Muscle layer of colon (tissue), 2 donors: Measurements from ENCODE around the gene TMA7.

ENCODE experiments used
- H3K27ac ChIP-seq: one replicate; pipeline ENCODE4 v1.7.0; 2013; ENCODE audit warnings: low read depth, mild to moderate bottlenecking, low read length, moderate library complexity
- H3K27me3 ChIP-seq, 2 donors: one replicate each; pipeline ENCODE4 v1.7.0; 2013; ENCODE audit warnings: low read length in 2 of 2, mild to moderate bottlenecking in 2 of 2; ENCODE audit not compliant: insufficient read depth in 2 of 2, control insufficient read depth in 1 of 2
- H3K36me3 ChIP-seq: one replicate; pipeline ENCODE4 v1.7.0; 2013; ENCODE audit warnings: mild to moderate bottlenecking, low read length; ENCODE audit not compliant: insufficient read depth
- H3K4me1 ChIP-seq: one replicate; pipeline ENCODE4 v1.7.0; 2013; ENCODE audit warnings: mild to moderate bottlenecking, low read length; ENCODE audit not compliant: insufficient read depth
- H3K4me3 ChIP-seq, 2 donors: one replicate each; pipeline ENCODE4 v1.7.0; 2013; ENCODE audit warnings: low read length in 2 of 2, low read depth in 1 of 2, mild to moderate bottlenecking in 1 of 2, moderate library complexity in 1 of 2
- H3K9ac ChIP-seq: one replicate; pipeline ENCODE4 v1.7.0; 2013; ENCODE audit warnings: low read length
- H3K9me3 ChIP-seq: one replicate; pipeline ENCODE4 v1.7.0; 2013; ENCODE audit warnings: mild to moderate bottlenecking, low read length
- donor health status: abdominal sarcoma.
- donor health status: Adenocarcinoma of cecum.

TMA7 gene

GRCh38 chr3:48426944-48427629, 13.0 kb upstream of the TMA7 start:
- Histone ChIP-seq H3K36me3 (peaks cover 14% of the 10 kb centered on the region), H3K27ac (peak overlapping the region; percentile 89), H3K9ac (peak overlapping the region; percentile 63), H3K27me3 (no peaks in the 10 kb centered on the region), H3K4me3 (peak overlapping the region; percentile 28 to 63), H3K9me3 (no peaks in the 10 kb centered on the region), H3K4me1 (peaks cover 62% of the 10 kb centered on the region)

DNA sequence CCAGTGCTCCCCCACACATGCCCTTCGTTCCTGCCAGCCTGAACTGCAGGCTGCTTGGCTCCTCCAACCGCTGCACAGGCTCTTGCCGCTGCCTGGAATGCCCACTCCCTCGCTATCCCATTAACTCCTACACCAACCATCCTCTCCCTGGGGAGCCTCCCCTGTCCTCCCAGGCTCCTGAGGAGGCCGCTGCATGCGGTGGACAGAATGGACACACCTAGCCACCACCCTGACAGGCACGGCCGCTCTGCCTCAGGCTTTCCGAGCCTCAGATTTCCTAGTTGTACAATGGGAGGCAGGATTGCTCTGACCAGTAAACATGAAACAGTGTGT, 12.5 kb upstream of the TMA7 start:
- Histone ChIP-seq H3K36me3 (peaks cover 14% of the 10 kb centered on the region), H3K4me3 (peak overlapping the region; percentile 28 to 63), H3K4me1 (peaks cover 62% of the 10 kb centered on the region), H3K27me3 (no peaks in the 10 kb centered on the region), H3K27ac (peak overlapping the region; percentile 89), H3K9me3 (no peaks in the 10 kb centered on the region), H3K9ac (peak overlapping the region; percentile 63)

DNA sequence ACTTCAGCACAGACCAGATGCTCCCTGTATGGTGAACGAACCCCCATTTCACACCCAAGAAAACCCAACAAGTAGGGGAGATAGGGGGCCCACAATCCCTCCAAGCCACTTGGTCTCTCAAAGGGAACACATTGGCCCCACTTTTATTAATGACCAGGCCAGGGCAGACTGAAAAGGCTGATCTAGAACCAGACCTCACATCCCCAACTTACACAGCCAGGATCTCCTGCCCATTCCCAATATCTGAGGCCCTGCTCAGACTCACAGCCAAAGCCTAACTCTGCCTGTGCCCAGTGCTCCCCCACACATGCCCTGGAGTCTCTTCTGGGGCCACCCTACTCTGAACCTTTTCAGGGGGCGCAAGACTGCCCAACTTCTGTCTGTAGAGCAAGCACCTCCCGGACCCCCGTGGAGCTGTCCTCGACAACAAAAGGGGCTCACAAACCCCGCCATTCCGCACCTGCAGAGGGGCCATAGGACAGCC, 11.9 kb upstream of the TMA7 start:
- H3K27me3 ChIP-seq, result no peaks in the 10 kb centered on the region
- H3K4me1 ChIP-seq, result peaks cover 58% of the 10 kb centered on the region
- peak overlapping the region; percentile 63 to 66 for H3K4me3 ChIP-seq
- peak overlapping the region; percentile 89 for H3K27ac ChIP-seq
- no peaks in the 10 kb centered on the region for H3K9me3 ChIP-seq
- peaks cover 10% of the 10 kb centered on the region for H3K36me3 ChIP-seq
- H3K9ac ChIP-seq, result peak overlapping the region; percentile 63

DNA sequence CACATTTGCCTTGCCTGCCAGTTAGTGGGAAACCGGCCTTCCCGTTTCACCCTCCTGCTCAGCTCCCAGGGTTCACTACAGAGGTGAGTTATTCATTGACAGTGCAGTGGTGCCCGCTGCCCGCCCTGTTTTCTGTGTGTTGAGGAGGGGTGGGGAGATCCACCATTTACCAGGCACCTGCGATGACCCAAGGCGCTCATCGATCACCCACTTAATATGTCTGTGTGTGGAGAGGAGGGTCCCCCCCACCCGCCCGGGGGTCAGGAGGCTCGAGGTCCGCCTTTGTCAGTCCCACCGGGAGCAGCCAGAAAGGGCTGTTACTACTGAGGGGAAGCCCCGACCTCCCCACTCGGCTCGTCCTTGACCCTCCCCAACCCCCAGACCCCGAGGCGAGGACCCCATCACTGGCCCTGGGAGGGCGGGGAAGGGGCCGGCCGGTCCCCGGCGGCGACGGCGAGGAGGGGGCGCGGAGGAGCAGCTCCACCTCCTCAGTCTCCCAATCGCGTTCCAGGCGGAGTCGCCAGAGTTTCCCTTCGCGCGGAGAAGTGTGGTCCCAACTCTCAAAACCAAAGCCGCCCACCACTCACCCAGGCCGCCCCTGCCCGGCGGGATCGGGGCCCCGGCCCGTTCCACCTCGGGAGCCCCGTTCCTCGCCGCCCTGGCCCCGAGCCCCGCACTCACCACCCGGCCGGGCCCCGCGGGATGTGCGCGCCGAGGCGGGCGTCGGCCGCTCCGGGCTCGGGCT, 11.3 kb upstream of the TMA7 start:
- H3K9me3 ChIP-seq, result no peaks in the 10 kb centered on the region
- H3K27me3 ChIP-seq, result no peaks in the 10 kb centered on the region
- peak overlapping the region; percentile 63 to 66 for H3K4me3 ChIP-seq
- peak overlapping the region; percentile 89 for H3K27ac ChIP-seq
- H3K36me3 ChIP-seq, result peaks cover 9% of the 10 kb centered on the region
- peak overlapping the region; percentile 63 for H3K9ac ChIP-seq
- H3K4me1 ChIP-seq, result peaks cover 52% of the 10 kb centered on the region

GRCh38 chr3:48429317-48429959, 10.6 kb upstream of the TMA7 start:
- Histone ChIP-seq H3K27ac (peak overlapping the region; percentile 89), H3K4me1 (peaks cover 46% of the 10 kb centered on the region), H3K27me3 (no peaks in the 10 kb centered on the region), H3K36me3 (peaks cover 14% of the 10 kb centered on the region), H3K9ac (no peak overlapping the region), H3K9me3 (no peaks in the 10 kb centered on the region), H3K4me3 (peak overlapping the region; percentile 63 to 66)

- Histone ChIP-seq H3K9ac (no peak within 1 kb of the TSS), H3K4me3 (peak within 1 kb of the TSS; percentile 63 to 66), H3K9me3 (no peaks in the 10 kb centered on the region), H3K27ac (peak within 1 kb of the TSS; percentile 89), H3K4me1 (peaks cover 39% of the 10 kb centered on the region), H3K36me3 (peaks cover 14% of the 10 kb centered on the region), H3K27me3 (no peaks in the 10 kb centered on the region)
Measured at GRCh38 chr3:48429960-48430707, 9.9 kb upstream of the TMA7 start, which contains the start of gene PLXNB1. PLXNB1 (minus strand) TSS chr3:48430086; CDS start chr3:48424611, 5,475 bp downstream.

GRCh38 chr3:48430708-48431101, 9.4 kb upstream of the TMA7 start:
- Histone ChIP-seq H3K27ac (peak overlapping the region; percentile 89), H3K4me3 (no peak overlapping the region), H3K36me3 (peaks cover 14% of the 10 kb centered on the region), H3K9me3 (no peaks in the 10 kb centered on the region), H3K4me1 (peaks cover 35% of the 10 kb centered on the region), H3K9ac (no peak overlapping the region), H3K27me3 (no peaks in the 10 kb centered on the region)

DNA sequence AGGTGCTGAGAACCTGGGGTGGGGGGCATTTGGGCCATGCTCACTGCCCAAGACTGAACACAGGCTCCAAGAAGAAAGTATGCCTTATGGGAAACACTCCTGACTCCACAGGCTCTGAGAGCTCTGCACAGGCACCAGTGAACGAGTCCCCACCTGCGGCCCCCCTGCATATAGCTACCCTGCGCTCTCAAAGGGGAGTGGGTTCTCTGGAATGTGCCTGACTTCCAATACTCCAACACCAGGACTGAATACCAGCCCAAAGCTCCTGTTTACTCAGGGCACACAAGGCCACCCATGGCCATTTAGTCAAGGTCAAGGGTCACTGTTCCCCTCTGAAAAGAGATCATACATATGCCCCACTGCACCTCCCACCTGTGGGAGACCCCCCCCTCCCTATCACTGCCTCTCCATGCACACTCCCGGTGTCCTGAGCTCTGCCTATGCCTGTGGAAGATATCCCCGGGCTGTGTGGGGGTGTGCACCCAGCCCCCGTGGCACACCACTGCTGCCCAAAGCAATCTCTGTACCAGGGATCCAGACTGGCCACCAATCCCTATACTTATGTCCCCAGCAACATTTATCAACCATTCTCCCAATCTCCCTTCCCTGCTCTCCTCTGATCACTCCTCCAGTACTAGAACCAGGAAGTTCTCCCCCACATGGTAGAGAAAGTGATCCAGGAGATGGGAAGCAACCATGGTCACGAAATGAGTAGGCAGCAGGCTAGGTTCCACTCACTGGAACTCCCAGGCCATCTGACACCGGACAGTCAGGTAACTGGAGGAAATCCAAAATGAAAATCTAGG, 8.6 kb upstream of the TMA7 start:
- no peak overlapping the region for H3K9ac ChIP-seq

DNA sequence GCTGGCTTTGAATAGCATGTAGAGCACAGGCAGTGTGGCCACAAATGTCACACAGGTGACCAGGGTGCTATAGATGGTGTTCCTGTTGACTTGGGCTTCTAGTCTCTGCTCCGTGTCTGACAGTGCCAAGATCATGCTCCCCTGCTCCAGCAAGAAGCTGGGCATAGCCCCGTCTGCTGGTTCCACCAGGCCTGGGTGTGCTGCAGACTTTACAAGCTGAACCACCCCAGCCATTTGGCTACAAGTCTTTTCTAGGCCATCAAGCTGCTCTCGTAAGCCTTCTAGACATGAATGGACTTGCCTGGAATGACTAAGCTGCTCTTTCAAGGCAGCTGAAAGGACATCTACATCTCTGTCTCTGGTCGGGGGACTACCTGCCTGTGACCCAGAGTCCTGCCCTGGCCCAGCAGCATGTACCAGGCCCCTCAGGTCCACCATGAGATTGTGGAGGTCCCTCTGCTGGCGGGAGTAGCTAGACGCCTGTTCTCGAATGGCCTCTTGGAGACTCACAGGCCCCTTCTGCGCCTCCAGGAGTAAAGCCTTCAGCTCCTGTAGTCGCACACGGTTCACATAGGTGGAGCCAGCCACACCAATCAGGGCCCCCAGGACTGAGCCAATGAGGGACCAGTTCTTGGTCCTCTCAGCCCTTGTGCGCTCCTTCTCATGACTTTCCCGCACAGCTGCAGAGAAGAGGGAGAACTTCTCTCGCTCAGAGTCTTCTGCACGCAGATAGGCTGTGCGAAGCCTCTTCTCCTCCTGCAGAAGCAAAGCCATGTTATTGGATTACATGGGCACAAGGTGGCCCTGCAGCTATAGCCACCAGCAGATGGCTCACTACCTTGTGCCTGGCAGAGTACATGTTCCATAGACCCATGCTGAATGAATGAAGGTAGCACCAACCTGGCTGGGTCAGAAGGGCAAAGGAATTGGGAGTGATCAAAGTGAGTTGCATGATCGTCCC, 7.4 kb upstream of the TMA7 start:
- Histone ChIP-seq H3K4me3 (no peak overlapping the region), H3K27me3 (no peaks in the 10 kb centered on the region), H3K36me3 (peaks cover 14% of the 10 kb centered on the region), H3K9me3 (no peaks in the 10 kb centered on the region), H3K27ac (no peak overlapping the region), H3K9ac (no peak overlapping the region), H3K4me1 (peaks cover 21% of the 10 kb centered on the region)

More for the DNA sequence above, 8.6 kb upstream of the TMA7 start:
- H3K4me1 ChIP-seq, result peaks cover 34% of the 10 kb centered on the region
- no peak overlapping the region for H3K27ac ChIP-seq
- no peak overlapping the region for H3K4me3 ChIP-seq
- no peaks in the 10 kb centered on the region for H3K27me3 ChIP-seq
- no peaks in the 10 kb centered on the region for H3K9me3 ChIP-seq
- H3K36me3 ChIP-seq, result peaks cover 14% of the 10 kb centered on the region
